Rectal smooth muscle tissue (tissue), 1 donor: ENCODE results near the gene DNAH17.

Experiments
- H3K27ac ChIP-seq: one replicate; pipeline ENCODE4 v1.7.0; 2013; ENCODE audit warnings: low read depth, low read length, inconsistent platforms
- H3K27me3 ChIP-seq: one replicate; pipeline ENCODE4 v1.7.0; 2013; ENCODE audit warnings: low read length; ENCODE audit not compliant: control insufficient read depth, insufficient read depth
- H3K36me3 ChIP-seq: one replicate; pipeline ENCODE4 v1.7.0; 2013; ENCODE audit warnings: low read length; ENCODE audit not compliant: control insufficient read depth, insufficient read depth
- H3K4me1 ChIP-seq: one replicate; pipeline ENCODE4 v1.7.0; 2013; ENCODE audit warnings: low read length; ENCODE audit not compliant: control insufficient read depth, insufficient read depth
- H3K4me3 ChIP-seq: one replicate; pipeline ENCODE4 v1.7.0; 2013; ENCODE audit warnings: low read length
- H3K9ac ChIP-seq: one replicate; pipeline ENCODE4 v1.7.0; 2013; ENCODE audit warnings: low read length

Gene DNAH17

DNA sequence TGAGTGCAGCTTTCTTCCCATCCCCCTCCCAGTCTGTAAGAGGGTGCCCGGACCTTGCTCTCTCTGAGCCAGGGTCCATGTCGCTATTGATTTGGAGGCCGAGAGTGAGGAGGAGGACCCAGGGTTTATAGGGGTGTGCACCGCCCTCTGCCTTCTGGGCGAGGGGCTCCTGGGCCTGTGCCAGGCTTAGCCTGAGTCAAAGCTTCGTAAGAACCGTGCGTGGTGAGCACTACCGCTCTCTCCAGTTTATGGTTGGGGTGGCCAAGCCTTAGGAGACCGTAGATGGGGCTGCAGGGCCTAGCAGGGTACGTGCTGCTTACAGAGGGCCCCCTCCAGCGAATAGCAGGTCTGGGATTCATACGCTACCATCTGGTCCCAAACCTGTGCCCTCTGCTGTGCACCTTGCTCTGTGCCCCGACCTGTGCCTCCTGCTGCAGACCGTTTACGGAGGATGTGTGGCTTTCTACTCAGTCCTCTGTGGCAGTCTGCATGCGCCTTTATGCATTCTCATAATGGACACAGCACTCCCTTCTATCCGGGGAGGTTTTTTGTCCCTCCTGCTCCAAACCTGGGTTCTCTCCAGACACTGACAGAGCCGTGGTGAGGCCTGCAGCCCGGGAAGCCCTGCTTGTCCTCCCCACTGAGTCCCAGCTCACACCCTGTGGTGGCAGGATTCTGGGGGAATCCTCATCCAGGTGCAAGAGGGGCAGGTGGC is 144.0 kb downstream of the DNAH17 start:
- Histone ChIP-seq H3K27me3 (no peaks in the 10 kb centered on the region), H3K4me3 (no peak overlapping the region), H3K4me1 (no peaks in the 10 kb centered on the region), H3K27ac (no peak overlapping the region), H3K36me3 (no peaks in the 10 kb centered on the region), H3K9ac (no peak overlapping the region)

- Histone ChIP-seq H3K4me3 (no peak overlapping the region), H3K36me3 (no peaks in the 10 kb centered on the region), H3K9ac (no peak overlapping the region), H3K4me1 (no peaks in the 10 kb centered on the region), H3K27ac (no peak overlapping the region), H3K27me3 (no peaks in the 10 kb centered on the region)
Measured at GRCh38 chr17:78432226-78433012, 144.8 kb downstream of the DNAH17 start.

- H3K9ac ChIP-seq: no peak overlapping the region
- H3K4me1 ChIP-seq: no peaks in the 10 kb centered on the region
- H3K36me3 ChIP-seq: no peaks in the 10 kb centered on the region
- H3K27me3 ChIP-seq: no peaks in the 10 kb centered on the region
- H3K4me3 ChIP-seq: no peak overlapping the region
- H3K27ac ChIP-seq: no peak overlapping the region
Measured at GRCh38 chr17:78431692-78431958, 145.6 kb downstream of the DNAH17 start.

DNA sequence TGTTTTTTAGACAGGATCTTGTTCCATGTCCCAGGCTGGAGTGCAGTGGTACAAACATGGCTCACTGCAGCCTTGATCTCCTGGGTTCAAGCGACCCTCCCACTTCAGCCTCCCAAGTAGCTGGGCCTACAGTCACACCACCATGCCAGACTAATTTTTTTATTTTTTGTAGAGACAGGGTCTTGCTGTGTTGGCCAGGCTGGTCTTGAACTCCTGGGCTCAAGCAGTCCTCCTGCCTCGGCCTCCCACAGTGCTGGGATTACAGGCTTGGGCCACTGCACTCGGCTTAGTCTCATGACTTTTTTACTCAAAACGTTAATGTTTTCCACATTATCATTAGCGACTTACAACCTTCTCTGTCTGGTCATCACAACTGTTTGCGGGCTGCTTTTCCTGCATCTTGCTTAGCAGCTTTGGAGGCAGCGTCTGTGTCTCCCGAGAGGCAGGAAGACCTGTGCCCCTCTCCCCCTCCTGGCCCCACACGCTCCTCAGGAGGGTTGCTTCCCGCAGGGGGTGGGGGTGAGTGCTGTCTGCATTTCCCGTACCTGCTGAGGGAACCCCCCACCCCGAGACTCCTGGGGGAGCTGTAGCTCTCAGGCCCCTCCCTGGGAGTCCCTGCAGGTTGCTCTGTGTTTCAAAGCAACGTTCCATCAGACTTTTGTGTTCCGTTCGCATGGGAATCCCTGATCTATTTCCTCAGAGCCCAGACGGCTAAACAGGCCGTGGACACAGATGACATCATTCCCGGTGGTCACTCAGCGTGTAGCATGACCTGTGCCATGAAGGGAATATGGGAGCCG is 146.1 kb downstream of the DNAH17 start:
- H3K4me1 ChIP-seq: no peaks in the 10 kb centered on the region
- H3K36me3 ChIP-seq: no peaks in the 10 kb centered on the region
- H3K9ac ChIP-seq: no peak overlapping the region
- H3K27ac ChIP-seq: no peak overlapping the region
- H3K4me3 ChIP-seq: no peak overlapping the region
- no peaks in the 10 kb centered on the region for H3K27me3 ChIP-seq

DNA sequence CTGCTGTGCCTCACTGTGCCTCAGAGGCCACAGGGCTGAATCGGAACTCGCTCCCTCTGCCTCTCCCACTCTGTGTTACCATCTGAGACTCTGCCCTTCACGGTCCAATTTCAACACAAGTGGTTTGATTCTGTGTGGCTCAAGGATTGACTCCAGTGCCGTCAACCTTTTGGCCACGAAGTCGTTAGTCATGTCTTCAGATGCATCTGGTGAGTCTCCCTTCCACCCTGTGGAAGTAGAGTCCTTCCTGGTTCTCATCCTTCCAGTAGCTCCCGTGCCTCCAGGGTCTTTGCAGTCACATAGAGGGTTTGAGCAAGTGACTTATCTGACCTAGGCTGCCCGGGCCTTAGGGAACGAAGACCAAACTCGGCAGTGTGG is 147.6 kb downstream of the DNAH17 start:
- H3K4me3 ChIP-seq: no peak overlapping the region
- H3K36me3 ChIP-seq: peaks cover 5% of the 10 kb centered on the region
- H3K4me1 ChIP-seq: no peaks in the 10 kb centered on the region
- no peak overlapping the region for H3K9ac ChIP-seq
- no peaks in the 10 kb centered on the region for H3K27me3 ChIP-seq
- H3K27ac ChIP-seq: no peak overlapping the region

DNA sequence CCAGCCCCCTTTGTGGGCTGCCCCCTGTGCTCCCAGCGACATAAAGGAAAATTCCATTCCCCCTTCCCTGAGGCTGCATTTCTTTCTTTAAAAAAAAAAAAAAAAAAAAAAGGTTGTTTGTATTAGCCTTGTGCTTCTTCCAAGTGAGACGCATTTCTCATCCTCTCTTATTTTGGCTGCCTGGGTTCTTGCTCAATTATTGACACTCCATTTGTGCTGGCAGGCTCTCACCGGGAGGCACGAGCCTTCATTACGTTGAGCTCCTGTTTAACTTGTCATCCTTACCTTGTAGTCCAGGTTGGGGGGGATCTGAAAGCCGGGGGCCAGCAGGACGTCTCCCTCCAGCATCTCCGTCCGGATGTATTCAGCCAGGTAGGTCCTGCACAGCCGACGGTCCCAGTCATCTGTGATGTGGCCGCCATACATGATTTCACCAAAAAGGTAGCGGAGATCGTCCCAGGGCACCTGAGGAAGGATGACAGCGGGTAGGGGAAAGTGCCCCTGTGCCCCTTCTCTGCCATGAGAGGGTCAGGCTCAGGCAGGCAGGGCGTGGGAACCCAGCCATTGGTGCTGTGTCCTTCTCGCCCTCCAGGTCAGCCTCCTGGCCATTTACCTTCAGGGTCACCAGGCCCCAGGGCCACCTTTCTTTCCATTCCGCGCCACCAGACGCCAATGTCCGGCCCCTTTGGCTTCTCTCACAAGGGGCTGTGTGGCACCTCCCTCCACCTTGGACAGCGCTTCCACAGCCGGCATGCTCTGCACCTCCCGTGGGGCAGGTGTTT is 148.2 kb downstream of the DNAH17 start:
- no peak overlapping the region for H3K4me3 ChIP-seq
- no peak overlapping the region for H3K27ac ChIP-seq
- no peaks in the 10 kb centered on the region for H3K4me1 ChIP-seq
- H3K9ac ChIP-seq: no peak overlapping the region
- no peaks in the 10 kb centered on the region for H3K27me3 ChIP-seq
- H3K36me3 ChIP-seq: peaks cover 5% of the 10 kb centered on the region

GRCh38 chr17:78428025-78428575 is 149.1 kb downstream of the DNAH17 start:
- H3K4me3 ChIP-seq: no peak overlapping the region
- no peaks in the 10 kb centered on the region for H3K4me1 ChIP-seq
- no peak overlapping the region for H3K9ac ChIP-seq
- H3K27ac ChIP-seq: no peak overlapping the region
- H3K27me3 ChIP-seq: no peaks in the 10 kb centered on the region
- H3K36me3 ChIP-seq: peaks cover 9% of the 10 kb centered on the region

GRCh38 chr17:78427140-78427539 is 150.1 kb downstream of the DNAH17 start:
- H3K4me1 ChIP-seq: no peaks in the 10 kb centered on the region
- peaks cover 9% of the 10 kb centered on the region for H3K36me3 ChIP-seq
- no peak overlapping the region for H3K27ac ChIP-seq
- no peaks in the 10 kb centered on the region for H3K27me3 ChIP-seq
- no peak overlapping the region for H3K4me3 ChIP-seq
- no peak overlapping the region for H3K9ac ChIP-seq

DNA sequence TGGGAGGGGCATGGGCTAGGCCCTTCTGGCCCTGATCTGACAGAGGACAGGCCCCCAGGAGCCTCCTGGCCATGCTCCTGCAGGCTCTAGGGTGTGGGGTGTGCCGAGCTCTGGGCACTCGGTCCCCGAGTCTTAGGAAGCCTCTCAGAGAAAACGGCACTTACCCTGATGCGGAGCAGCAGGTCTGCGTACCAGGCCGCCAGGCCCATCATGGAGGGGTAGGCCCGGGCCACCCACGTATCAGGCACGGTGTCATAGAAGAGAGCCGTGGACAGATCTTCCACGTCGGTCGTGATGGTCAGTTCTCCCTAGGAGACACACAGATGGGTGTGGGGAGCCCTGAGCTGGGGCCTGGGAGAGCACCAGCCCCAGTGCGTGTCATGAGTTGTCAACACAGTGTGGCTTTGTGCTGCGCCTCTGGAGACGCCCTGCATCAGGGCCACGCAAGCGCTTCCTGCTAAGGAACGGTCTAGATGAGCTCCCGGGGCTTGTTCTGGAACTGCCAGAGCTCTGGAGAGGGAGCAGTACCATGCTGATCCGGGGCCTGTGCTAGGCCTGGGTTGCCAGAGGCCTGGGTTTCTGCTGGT is 150.8 kb downstream of the DNAH17 start:
- H3K9ac ChIP-seq: no peak overlapping the region
- H3K27me3 ChIP-seq: no peaks in the 10 kb centered on the region
- no peak overlapping the region for H3K4me3 ChIP-seq
- H3K36me3 ChIP-seq: peaks cover 9% of the 10 kb centered on the region
- H3K4me1 ChIP-seq: no peaks in the 10 kb centered on the region
- no peak overlapping the region for H3K27ac ChIP-seq

GRCh38 chr17:78425429-78425828 is 151.8 kb downstream of the DNAH17 start:
- Histone ChIP-seq H3K9ac (no peak overlapping the region), H3K27me3 (no peaks in the 10 kb centered on the region), H3K36me3 (peaks cover 9% of the 10 kb centered on the region), H3K4me3 (no peak overlapping the region), H3K4me1 (no peaks in the 10 kb centered on the region), H3K27ac (no peak overlapping the region)

GRCh38 chr17:78423961-78424675 is 153.1 kb downstream of the DNAH17 start:
- H3K36me3 ChIP-seq: peaks cover 9% of the 10 kb centered on the region
- no peak overlapping the region for H3K4me3 ChIP-seq
- no peak overlapping the region for H3K27ac ChIP-seq
- H3K4me1 ChIP-seq: no peaks in the 10 kb centered on the region
- H3K27me3 ChIP-seq: no peaks in the 10 kb centered on the region
- H3K9ac ChIP-seq: no peak overlapping the region
